K562 (cell line): Measurements from ENCODE around the gene TMEM79. TPM values are rescaled to one million over a fixed set of nuclear protein-coding genes. Genes with fewer than 3 reads are reported as not detected.

ENCODE experiments used
- CTBP1 ChIP-seq: fragments of 450-650 bp; IDR thresholded peaks from 2 replicates; pipeline ENCODE4 v1.6.1; 2016; ENCODE audit warnings: borderline replicate concordance
- CXXC5 ChIP-seq: fragments of 250-450 bp; sonication (Bioruptor Pico); IDR thresholded peaks from 2 replicates; pipeline ENCODE4 v1.8.0; 2022; ENCODE audit warnings: inconsistent platforms, mild to moderate bottlenecking, moderate library complexity
- DNMT1 ChIP-seq: fragments of 450-650 bp; IDR thresholded peaks from 2 replicates; pipeline ENCODE4 v1.6.1; 2016; ENCODE audit warnings: antibody characterized with exemption, mild to moderate bottlenecking
- ESRRA ChIP-seq: fragments of 450-650 bp; IDR thresholded peaks from 2 replicates; pipeline ENCODE4 v1.6.1; 2014; ENCODE audit warnings: low read depth, mild to moderate bottlenecking, moderate library complexity, borderline replicate concordance
- HLTF ChIP-seq: fragments of 450-650 bp; IDR thresholded peaks from 2 replicates; pipeline ENCODE4 v1.6.1; 2016
- LARP7 ChIP-seq: fragments of 450-650 bp; IDR thresholded peaks from 2 replicates; pipeline ENCODE4 v1.6.1; 2016
- MYBL2 ChIP-seq, 2 experiments: fragments of 450-650 bp in 1 of 2; sonication (generic) in 1 of 2; formaldehyde crosslinking in 1 of 2; IDR thresholded peaks; 2 replicates each; pipeline versions ENCODE4 v1.6.1 to v1.8.1; 2017 to 2022; ENCODE audit warnings: borderline replicate concordance in 1 of 2, inconsistent platforms in 1 of 2, low read depth in 1 of 2, mild to moderate bottlenecking in 1 of 2, missing genetic modification reagents in 1 of 2, moderate library complexity in 1 of 2
- POLR3A ChIP-seq: IDR thresholded peaks from 2 replicates; pipeline ENCODE4 v1.6.1; 2011; ENCODE audit warnings: borderline replicate concordance, mild to moderate bottlenecking, moderate library complexity; ENCODE audit not compliant: insufficient read length, insufficient read depth; ENCODE audit errors: extremely low read depth
- RBFOX2 ChIP-seq: fragments of 200-400 bp; formaldehyde crosslinking; IDR thresholded peaks from 2 replicates; pipeline ENCODE4 v1.6.1; 2017; ENCODE audit warnings: low read depth, mild to moderate bottlenecking, low read length, moderate library complexity
- RFX5 ChIP-seq: IDR thresholded peaks from 2 replicates; pipeline ENCODE4 v1.6.1; 2011; ENCODE audit warnings: low read depth, mild to moderate bottlenecking, improper control_type of control experiment, low read length
- RREB1 ChIP-seq: fragments of 250-450 bp; sonication (Bioruptor Pico); IDR thresholded peaks from 2 replicates; pipeline ENCODE4 v1.4.0; 2020
- SMARCB1 ChIP-seq: IDR thresholded peaks from 2 replicates; pipeline ENCODE4 v1.6.1; 2011; ENCODE audit warnings: improper control_type of control experiment, low read depth; ENCODE audit not compliant: insufficient read length
- ZBTB1 ChIP-seq: sonication (generic); formaldehyde crosslinking; IDR thresholded peaks from 2 replicates; pipeline ENCODE4 v1.8.1; 2023; ENCODE audit warnings: missing genetic modification reagents, low read depth, mild to moderate bottlenecking, borderline replicate concordance
- ZBTB33 ChIP-seq: sonication (generic); formaldehyde crosslinking; IDR thresholded peaks from 2 replicates; pipeline ENCODE4 v1.8.1; 2023; ENCODE audit warnings: mild to moderate bottlenecking, missing genetic modification reagents
- ZNF436 ChIP-seq: fragments of 250-450, 450-650 bp; sonication (Bioruptor Pico); formaldehyde crosslinking; IDR thresholded peaks from 2 replicates; pipeline ENCODE4 v1.7.0; 2020; ENCODE audit warnings: mild to moderate bottlenecking
- ZNF561 ChIP-seq: fragments of 450-650 bp; formaldehyde crosslinking; conservative IDR thresholded peaks from 2 replicates; pipeline ENCODE4 v1.4.0; 2020; ENCODE audit warnings: mild to moderate bottlenecking, moderate library complexity
- ZNF609 ChIP-seq: sonication (generic); formaldehyde crosslinking; IDR thresholded peaks from 2 replicates; pipeline ENCODE4 v1.8.1; 2023; ENCODE audit warnings: missing genetic modification reagents, mild to moderate bottlenecking, borderline replicate concordance
- polyA plus RNA-seq, 8 experiments: library from polyadenylated mRNA; depleted of rRNA in 4 of 8; stranded (reverse) in 5 of 8; unstranded in 3 of 8; fragments of >200 nt; fragmentation: Nextera tagmentation in 2 of 8; fragmentation: Illumina TruSeq in 1 of 8; extraction: Ambion mirVana in 2 of 8; extraction: Trizol in 1 of 8; gene quantifications; 2 replicates each; pipeline versions ENCODE4 v1.2.1 to v1.2.3, GENCODE V29; 2011 to 2014; ENCODE audit warnings: inconsistent platforms in 1 of 8, missing spikeins in 1 of 8
- total RNA-seq, 7 experiments: library from RNA; depleted of rRNA in 6 of 7; stranded (reverse); fragments of >200 nt in 6 of 7; fragmentation: Illumina TruSeq in 2 of 7; extraction: Trizol in 2 of 7; gene quantifications; 2 replicates each; pipeline versions ENCODE4 v1.2.1 to v1.2.3, GENCODE V29; 2011 to 2021; ENCODE audit warnings: low replicate concordance in 1 of 7

The TMEM79 gene
- total and polyA plus RNA-seq, 9 of the 15 experiments (the other 6 are each of a cell fraction or from before 2014, with no cell fraction given) = 0.69 to 6.8 (median 4.0) TPM

- TF ChIP-seq RREB1 (CRISPR knock-in tag) (no peak), DNMT1 (no peak), RBFOX2 (no peak), ZBTB33 (no peak), CTBP1 (no peak), ESRRA (no peak), ZNF609 (CRISPR knock-in tag) (no peak), SMARCB1 (no peak), CXXC5 (CRISPR knock-in tag) (no peak), HLTF (no peak), ZNF436 (CRISPR knock-in tag) (no peak), LARP7 (no peak), ZNF561 (CRISPR knock-in tag) (no peak), RFX5 (no peak), POLR3A (no peak), MYBL2 (IDR thresholded peaks at IDR 0.05; ENCODE audit: low read depth) (no peak), MYBL2 (CRISPR knock-in tag; IDR thresholded peaks at IDR 0.05; ENCODE audit: borderline replicate concordance) (no peak), ZBTB1 (no peak)
Measured at GRCh38 chr1:156281281-156281680, 2.8 kb upstream of the TMEM79 start (continued).
